Right lobe of liver (tissue), 6 donors: Measurements from ENCODE around the gene ADAMTS2. TPM values are rescaled to one million over a fixed set of nuclear protein-coding genes. Genes with fewer than 3 reads are reported as not detected.
A peak's percentile ranks its signal among the peaks of the same experiment; 100 is the strongest.

Experiments used
- ATAC-seq, 4 donors: fragments of 200-7000 bp; cut with Tn5 transposase; one replicate each; pipeline ENCODE4 v1.9.1; 2020; ENCODE audit warnings: mild to moderate bottlenecking in 4 of 4, moderate library complexity in 4 of 4
- DNase-seq, 3 donors: peaks; one replicate each; pipeline ENCODE4 v3.0.0-alpha.2; 2020
- H3K27ac ChIP-seq, 3 donors: fragments of 200-600 bp; one replicate each; pipeline ENCODE4 v1.8.0; 2022
- H3K27me3 ChIP-seq, 2 donors: fragments of 200-600 bp; one replicate each; pipeline ENCODE4 v1.8.0; 2022
- H3K36me3 ChIP-seq, 4 donors: fragments of 200-600 bp; sonication (generic) in 1 of 4; one replicate each; pipeline versions ENCODE4 v1.5.1 to v1.8.0; 2017 to 2022; ENCODE audit warnings: control low read depth in 1 of 4
- H3K4me1 ChIP-seq, 4 donors: fragments of 200-600 bp; sonication (generic) in 1 of 4; one replicate each; pipeline versions ENCODE4 v1.5.1 to v1.8.0; 2017 to 2022; ENCODE audit warnings: control low read depth in 1 of 4
- H3K4me3 ChIP-seq, 3 donors: fragments of 200-600 bp; one replicate each; pipeline ENCODE4 v1.8.0; 2022
- H3K9me3 ChIP-seq, 4 donors: fragments of 200-600 bp; sonication (generic) in 1 of 4; one replicate each; pipeline versions ENCODE4 v1.5.1 to v1.8.0; 2017 to 2022; ENCODE audit warnings: control low read depth in 1 of 4
- CTCF ChIP-seq, 4 donors: fragments of 200-600 bp in 3 of 4; fragments of 450-650 bp in 1 of 4; IDR thresholded peaks; one replicate each; pipeline versions ENCODE4 v1.5.1 to v1.8.0; 2016 to 2022; ENCODE audit warnings: antibody characterized with exemption in 4 of 4, mild to moderate bottlenecking in 2 of 4
- POLR2A ChIP-seq: fragments of 450-650 bp; IDR thresholded peaks from one replicate; pipeline ENCODE4 v1.6.1; 2017; ENCODE audit warnings: antibody characterized with exemption, mild to moderate bottlenecking
- WGBS: methylation state at CpG from one replicate; pipeline ENCODE4 v1.1.6; 2018; ENCODE audit warnings: low coverage, low lambda C conversion rate; ENCODE audit not compliant: insufficient coverage; ENCODE audit errors: missing lambda C conversion rate; 5-methylcytosine and 5-hydroxymethylcytosine counted together
- intact Hi-C, 2 donors: fragments of 100-400 bp; cut with DNase I; formaldehyde crosslinking; loops; one replicate each; pipeline versions ENCODE4 v1.11.2 to v1.14.1; 2022
- total RNA-seq, 6 experiments: library from RNA; depleted of rRNA in 2 of 6; stranded (reverse); fragments of >200 nt in 2 of 6; fragmentation: NEBNext Ultra II Directional in 3 of 6; extraction: Animal tissue kit (Norgen Biotek cat#: 25700) in 3 of 6; gene quantifications; one replicate each; pipeline versions ENCODE4 v1.1.0 to v1.2.4, GENCODE V29; 2016 to 2023
- donor health status: DM: no; HTN: yes; CAD: no.
- donor health status: DM: no; HTN: no; CAD: no.
- donor health status: DM: no; HTN: no; CAD: no.
- donor health status: DM: no; HTN: yes; CAD: no.
- donor health status: DM: no; HTN: yes; CAD: no.

The ADAMTS2 gene
- total RNA-seq, 6 experiments from 2014 or later, result 6.3 to 18.9 (median 13.5) TPM

- no peak overlapping the region for H3K27ac ChIP-seq
- no peaks in the 10 kb centered on the region for H3K9me3 ChIP-seq
- WGBS, result 67% methylated on average over 11 of the region's 20 CpGs
- ATAC-seq (no peak), DNase-seq (peak in 1 of 3 donors; percentile 34)
- no peak for TF ChIP-seq POLR2A
- no peak for TF ChIP-seq CTCF (IDR thresholded peaks at IDR 0.05)
- intact Hi-C loops, result no loop called here
- no peak overlapping the region for H3K4me3 ChIP-seq
- H3K4me1 ChIP-seq, result peaks cover 0 to 5% (median 0%) of the 10 kb centered on the region in 4 donors
- no peaks in the 10 kb centered on the region for H3K36me3 ChIP-seq
- no peaks in the 10 kb centered on the region for H3K27me3 ChIP-seq
Measured at GRCh38 chr5:179171816-179172745, 173.2 kb downstream of the ADAMTS2 start.

- intact Hi-C loops, result no loop called here
- WGBS, result 79% methylated on average over 7 of the region's 12 CpGs
- DNase-seq (peak in 1 of 3 donors; percentile 25), ATAC-seq (no peak)
- Histone ChIP-seq H3K9me3 (no peaks in the 10 kb centered on the region), H3K4me3 (no peak overlapping the region), H3K36me3 (no peaks in the 10 kb centered on the region), H3K27me3 (no peaks in the 10 kb centered on the region), H3K27ac (no peak overlapping the region), H3K4me1 (peaks cover 0 to 8% (median 0%) of the 10 kb centered on the region in 4 donors)
- TF ChIP-seq POLR2A (no peak), CTCF (IDR thresholded peaks at IDR 0.05) (no peak)
Measured at GRCh38 chr5:179171251-179171815, 173.9 kb downstream of the ADAMTS2 start.

DNA sequence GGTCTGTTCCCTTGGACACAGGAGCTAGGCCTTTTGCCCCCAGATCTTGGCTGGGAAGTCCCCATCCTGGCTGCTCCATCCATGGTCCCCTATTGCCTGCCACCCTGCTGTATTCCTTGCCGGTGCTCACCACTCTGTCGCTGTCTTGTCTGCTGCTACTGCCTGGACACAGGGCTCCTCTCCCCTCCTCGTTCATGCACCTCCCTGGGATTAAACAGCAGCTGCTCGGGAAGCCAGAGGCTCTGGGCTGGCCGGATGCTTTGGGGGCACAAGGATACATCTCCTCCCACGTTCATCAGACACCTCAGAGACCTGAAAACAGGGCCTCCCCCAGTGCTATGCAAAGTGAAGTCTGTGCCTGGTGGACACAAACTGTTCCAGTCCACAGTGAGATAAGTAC lies 174.7 kb downstream of the ADAMTS2 start:
- Histone ChIP-seq H3K4me3 (no peak overlapping the region), H3K36me3 (no peaks in the 10 kb centered on the region), H3K9me3 (no peaks in the 10 kb centered on the region), H3K4me1 (peaks cover 0 to 8% (median 0%) of the 10 kb centered on the region in 4 donors), H3K27me3 (no peaks in the 10 kb centered on the region), H3K27ac (no peak overlapping the region)
- TF ChIP-seq CTCF (IDR thresholded peaks at IDR 0.05), result no peak
- no peak for TF ChIP-seq POLR2A
- no peak for ATAC-seq
- DNase-seq, result peak in 1 of 3 donors; percentile 40
- 33% methylated on average over 1 of the region's 6 CpGs for WGBS
- intact Hi-C loops, result no loop called here

GRCh38 chr5:179169836-179170235 lies 175.4 kb downstream of the ADAMTS2 start:
- 44% methylated on average over 1 of the region's 1 CpG for WGBS
- Histone ChIP-seq H3K36me3 (no peaks in the 10 kb centered on the region), H3K4me1 (peaks cover 0 to 8% (median 0%) of the 10 kb centered on the region in 4 donors), H3K27me3 (no peaks in the 10 kb centered on the region), H3K27ac (no peak overlapping the region), H3K9me3 (no peaks in the 10 kb centered on the region), H3K4me3 (no peak overlapping the region)
- intact Hi-C loops, result loop anchor here (5.0 kb wide), 2 partner anchors 322 to 327 kb away; no protein-coding TSS in a partner anchor
- TF ChIP-seq CTCF (IDR thresholded peaks at IDR 0.05) (no peak), POLR2A (no peak)
- DNase-seq (no peak), ATAC-seq (no peak)
